Sciatic nerve (tissue), 2 donors: ENCODE results near the gene STK39. TPM values are rescaled to one million over a fixed set of nuclear protein-coding genes. Genes with fewer than 3 reads are reported as not detected.

ENCODE experiments used
- ATAC-seq: fragments of 200-7000 bp; cut with Tn5 transposase; one replicate; pipeline ENCODE4 v1.9.1; 2020; ENCODE audit warnings: mild to moderate bottlenecking, moderate library complexity
- DNase-seq: peaks from one replicate; pipeline ENCODE4 v3.0.0-alpha.2; 2020; ENCODE audit warnings: low spot score
- intact Hi-C: fragments of 100-400 bp; cut with DNase I; formaldehyde crosslinking; loops from one replicate; pipeline ENCODE4 v1.14.2; 2022
- total RNA-seq: library from RNA; stranded (reverse); fragmentation: NEBNext Ultra II Directional; extraction: Animal tissue kit (Norgen Biotek cat#: 25700); gene quantifications from one replicate; pipeline ENCODE4 v1.2.1, GENCODE V29; 2021
- donor health status: DM: no; HTN: no; CAD: no.
- donor health status: DM: no; HTN: no; CAD: no.

STK39 gene
- total RNA-seq, 1 donor from 2014 or later: 19.0 TPM

- ATAC-seq (no peak), DNase-seq (no peak)
- intact Hi-C loops: no loop called here
Observed at GRCh38 chr2:168079236-168079635, 168.2 kb downstream of the STK39 start.

- intact Hi-C loops: no loop called here
- DNase-seq: no peak
Observed at GRCh38 chr2:168076731-168077130, 170.7 kb downstream of the STK39 start.

GRCh38 chr2:168075446-168075845 is 171.9 kb downstream of the STK39 start:
- intact Hi-C loops: no loop called here
- DNase-seq (no peak), ATAC-seq (no peak)

More at GRCh38 chr2:168076731-168077130, 170.7 kb downstream of the STK39 start:
- no peak for ATAC-seq

GRCh38 chr2:168072626-168073303 is 174.6 kb downstream of the STK39 start:
- ATAC-seq: no peak
- no peak for DNase-seq
- intact Hi-C loops: no loop called here

GRCh38 chr2:168064011-168064998 is 183.1 kb downstream of the STK39 start:
- intact Hi-C loops: no loop called here
- ATAC-seq: no peak
- no peak for DNase-seq

- ATAC-seq: no peak
- intact Hi-C loops: no loop called here
Observed at GRCh38 chr2:168062936-168063335, 184.5 kb downstream of the STK39 start.

GRCh38 chr2:168062054-168062453 is 185.3 kb downstream of the STK39 start:
- no peak for DNase-seq
- no peak for ATAC-seq
- intact Hi-C loops: no loop called here

More at GRCh38 chr2:168062936-168063335, 184.5 kb downstream of the STK39 start:
- DNase-seq: no peak

- DNase-seq: no peak
- no peak for ATAC-seq
- intact Hi-C loops: no loop called here
Observed at GRCh38 chr2:168060986-168061750, 186.2 kb downstream of the STK39 start.

GRCh38 chr2:168059758-168060157 is 187.6 kb downstream of the STK39 start:
- ATAC-seq (no peak), DNase-seq (no peak)
- intact Hi-C loops: no loop called here

GRCh38 chr2:168058675-168059074 is 188.7 kb downstream of the STK39 start:
- intact Hi-C loops: no loop called here
- ATAC-seq: no peak

GRCh38 chr2:168056242-168056787 is 191.1 kb downstream of the STK39 start:
- ATAC-seq (no peak), DNase-seq (no peak)
- intact Hi-C loops: no loop called here

More at GRCh38 chr2:168058675-168059074, 188.7 kb downstream of the STK39 start:
- no peak for DNase-seq

- no peak for ATAC-seq
- no peak for DNase-seq
- intact Hi-C loops: no loop called here
Observed at GRCh38 chr2:168054657-168055056, 192.7 kb downstream of the STK39 start.

GRCh38 chr2:168053676-168054075 is 193.7 kb downstream of the STK39 start:
- ATAC-seq (no peak), DNase-seq (no peak)
- intact Hi-C loops: no loop called here

- intact Hi-C loops: no loop called here
- DNase-seq (no peak), ATAC-seq (peak; percentile 59)
Observed at GRCh38 chr2:168052773-168053172, 194.6 kb downstream of the STK39 start.

- intact Hi-C loops: no loop called here
- DNase-seq: no peak
- ATAC-seq: no peak
Observed at GRCh38 chr2:168050377-168050776, 197.0 kb downstream of the STK39 start.

GRCh38 chr2:168049609-168050008 is 197.8 kb downstream of the STK39 start:
- intact Hi-C loops: no loop called here
- DNase-seq: no peak
- no peak for ATAC-seq

- intact Hi-C loops: no loop called here
- ATAC-seq (no peak), DNase-seq (no peak)
Observed at GRCh38 chr2:168047091-168047690, 200.2 kb downstream of the STK39 start.

- intact Hi-C loops: no loop called here
- ATAC-seq (no peak), DNase-seq (no peak)
Observed at GRCh38 chr2:168044579-168044978, 202.8 kb downstream of the STK39 start.

GRCh38 chr2:168044176-168044575 is 203.2 kb downstream of the STK39 start:
- no peak for ATAC-seq
- intact Hi-C loops: no loop called here
- DNase-seq: no peak
